SK-N-MC (cell line): ENCODE data around the gene NOS1AP.

Source experiments
- DNase-seq: peaks from one replicate; pipeline ENCODE4 v3.0.0-alpha.2; 2011; ENCODE audit warnings: low read depth, low spot score
- H3K27ac ChIP-seq: fragments of 200-600 bp; sonication (generic); 2 replicates; pipeline ENCODE4 v1.5.1; 2016; ENCODE audit warnings: mixed run types
- H3K36me3 ChIP-seq: fragments of 200-600 bp; sonication (generic); 2 replicates; pipeline ENCODE4 v1.6.1; 2017; ENCODE audit warnings: antibody characterized with exemption, low read length, mixed read lengths; ENCODE audit not compliant: insufficient read depth
- H3K4me3 ChIP-seq: fragments of 200-600 bp; sonication (generic); 2 replicates; pipeline ENCODE4 v1.5.1; 2016
- H3K9ac ChIP-seq: fragments of 200-600 bp; sonication (generic); 2 replicates; pipeline ENCODE4 v1.8.0; 2017; ENCODE audit warnings: mixed run types, mixed read lengths; ENCODE audit not compliant: insufficient read length
- H3K9me3 ChIP-seq: fragments of 200-600 bp; sonication (generic); 2 replicates; pipeline ENCODE4 v1.6.1; 2017; ENCODE audit warnings: low read depth, mild to moderate bottlenecking, antibody characterized with exemption, low read length, moderate library complexity, mixed read lengths
- EZH2 ChIP-seq: fragments of 200-600 bp; sonication (generic); IDR thresholded peaks from one replicate; pipeline ENCODE4 v1.6.1; 2017; ENCODE audit warnings: antibody characterized with exemption
- FOXP2 ChIP-seq: optimal IDR thresholded peaks from 2 replicates; pipeline ENCODE3; 2011; ENCODE audit warnings: mild to moderate bottlenecking, moderate library complexity; ENCODE audit not compliant: insufficient read depth; ENCODE audit errors: extremely low read length, control extremely low read depth
- POLR2AphosphoS5 ChIP-seq: IDR thresholded peaks from 2 replicates; pipeline ENCODE4 v1.6.1; 2012; ENCODE audit warnings: mild to moderate bottlenecking, low read depth, low read length, borderline replicate concordance

NOS1AP gene

GRCh38 chr1:162144268-162144667, 74.8 kb downstream of the NOS1AP start:
- Histone ChIP-seq H3K4me3 (no peak overlapping the region; the same call in 1 of the 2 replicates), H3K9ac (no peak overlapping the region), H3K36me3 (no peaks in the 10 kb centered on the region), H3K9me3 (no peaks in the 10 kb centered on the region), H3K27ac (no peak overlapping the region)
- TF ChIP-seq FOXP2 (no peak), POLR2AphosphoS5 (no peak), EZH2 (no peak)
- no peak for DNase-seq

DNA sequence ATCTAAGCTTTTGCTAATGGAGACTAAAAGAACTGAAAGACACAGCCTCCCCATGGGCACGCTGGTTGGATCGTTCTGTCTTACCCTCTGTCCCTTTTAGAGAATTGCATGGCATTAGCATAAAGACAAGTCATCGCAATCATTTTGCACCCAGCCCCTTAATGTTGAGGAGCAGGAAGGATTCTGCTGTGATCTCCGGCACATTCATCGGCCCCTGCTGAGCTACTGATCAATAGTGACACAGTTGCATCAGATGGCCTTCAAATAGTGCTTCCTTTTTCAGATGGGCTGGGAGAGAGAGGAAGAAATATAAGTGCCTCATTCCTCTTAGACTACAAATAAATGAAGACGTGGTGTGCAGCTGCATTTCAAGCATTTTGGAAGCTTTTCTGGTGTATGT, 75.4 kb downstream of the NOS1AP start:
- H3K4me3 ChIP-seq: peak overlapping the region; percentile 60
- no peak for DNase-seq
- H3K9ac ChIP-seq: no peak overlapping the region
- H3K27ac ChIP-seq: peak overlapping the region; percentile 57
- TF ChIP-seq POLR2AphosphoS5 (no peak), EZH2 (no peak), FOXP2 (no peak)
- H3K9me3 ChIP-seq: no peaks in the 10 kb centered on the region
- no peaks in the 10 kb centered on the region for H3K36me3 ChIP-seq

DNA sequence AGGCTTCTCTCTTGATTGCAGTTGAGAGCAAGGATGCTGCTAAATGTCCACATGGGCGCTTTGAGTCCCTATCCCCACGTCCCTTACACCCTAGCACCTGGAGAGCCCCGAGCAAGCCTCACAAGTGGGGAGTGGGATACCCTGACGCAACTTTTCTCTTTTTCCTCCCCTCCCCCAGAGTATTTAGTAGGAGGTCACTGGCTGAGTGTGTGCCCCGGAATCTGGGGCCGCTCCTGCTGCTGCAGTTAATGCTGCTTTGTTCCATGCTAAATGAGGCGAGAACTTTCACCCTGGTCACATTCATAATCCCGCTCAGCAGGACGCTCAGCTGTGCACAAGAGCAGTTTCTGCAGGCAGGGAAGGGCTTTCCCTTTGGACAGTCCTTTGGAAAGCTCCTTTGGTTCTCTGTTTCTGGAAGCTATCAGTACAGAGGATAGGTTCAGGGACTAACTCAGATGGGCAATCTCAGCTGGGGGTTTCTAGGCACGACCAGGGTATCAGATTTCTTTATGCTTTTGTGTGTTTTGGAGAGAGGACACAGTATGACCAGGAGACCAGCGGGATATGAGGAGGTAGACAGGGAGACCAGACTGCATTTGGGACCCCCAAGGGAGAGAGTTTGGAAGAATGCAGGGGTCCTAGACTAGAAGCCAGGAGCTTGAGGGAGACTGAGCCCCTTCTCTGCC, 75.9 kb downstream of the NOS1AP start:
- TF ChIP-seq EZH2: no peak
- TF ChIP-seq POLR2AphosphoS5: no peak
- TF ChIP-seq FOXP2: no peak
- no peaks in the 10 kb centered on the region for H3K36me3 ChIP-seq
- no peaks in the 10 kb centered on the region for H3K9me3 ChIP-seq
- H3K4me3 ChIP-seq: no peak overlapping the region
- H3K27ac ChIP-seq: no peak overlapping the region
- DNase-seq: no peak
- H3K9ac ChIP-seq: no peak overlapping the region

GRCh38 chr1:162145966-162146696, 76.6 kb downstream of the NOS1AP start:
- Histone ChIP-seq H3K9ac (no peak overlapping the region), H3K27ac (no peak overlapping the region), H3K9me3 (no peaks in the 10 kb centered on the region), H3K36me3 (no peaks in the 10 kb centered on the region), H3K4me3 (0 out of 2 replicates have a peak overlapping the region, but pooled peaks have one; percentile 3)
- TF ChIP-seq POLR2AphosphoS5 (no peak), FOXP2 (no peak), EZH2 (no peak)
- no peak for DNase-seq

- no peak overlapping the region for H3K27ac ChIP-seq
- no peak overlapping the region for H3K4me3 ChIP-seq
- H3K9me3 ChIP-seq: no peaks in the 10 kb centered on the region
- no peak for DNase-seq
- no peak overlapping the region for H3K9ac ChIP-seq
- H3K36me3 ChIP-seq: no peaks in the 10 kb centered on the region
- TF ChIP-seq FOXP2 (no peak), EZH2 (no peak), POLR2AphosphoS5 (no peak)
Observed at GRCh38 chr1:162147760-162148159, 78.3 kb downstream of the NOS1AP start.

GRCh38 chr1:162150112-162150511, 80.6 kb downstream of the NOS1AP start:
- Histone ChIP-seq H3K9ac (no peak overlapping the region), H3K4me3 (no peak overlapping the region), H3K9me3 (no peaks in the 10 kb centered on the region), H3K36me3 (no peaks in the 10 kb centered on the region), H3K27ac (no peak overlapping the region)
- TF ChIP-seq POLR2AphosphoS5 (no peak), EZH2 (no peak)
- no peak for DNase-seq

GRCh38 chr1:162151900-162152829, 82.7 kb downstream of the NOS1AP start:
- Histone ChIP-seq H3K9me3 (no peaks in the 10 kb centered on the region), H3K27ac (no peak overlapping the region; the same call in 1 of the 2 replicates), H3K36me3 (no peaks in the 10 kb centered on the region), H3K4me3 (peak overlapping the region; percentile 6; the same call in 1 of the 2 replicates), H3K9ac (no peak overlapping the region)
- DNase-seq: no peak
- TF ChIP-seq FOXP2 (peak; percentile 48), EZH2 (no peak)

GRCh38 chr1:162153374-162153773, 83.9 kb downstream of the NOS1AP start:
- no peaks in the 10 kb centered on the region for H3K36me3 ChIP-seq
- TF ChIP-seq FOXP2 (no peak), EZH2 (no peak), POLR2AphosphoS5 (no peak)
- H3K9me3 ChIP-seq: no peaks in the 10 kb centered on the region
- H3K27ac ChIP-seq: no peak overlapping the region
- DNase-seq: no peak
- no peak overlapping the region for H3K9ac ChIP-seq
- no peak overlapping the region for H3K4me3 ChIP-seq
